ENCODE data around the gene CWC15. TPM values are rescaled to one million over a fixed set of nuclear protein-coding genes. Genes with fewer than 3 reads are reported as not detected.
"Not testable (repeated sequence)": the region's sequence is repeated elsewhere in the genome, so short reads cannot be mapped to it uniquely, and the experiment has no call there.

Gene CWC15
- 10 to 100 TPM; 56.4 to 91.0 (median 64.1) TPM for total RNA-seq
- 87.1 TPM for total RNA-seq (2013)
- total RNA-seq = 49.2 to 105 (median 61.8) reads per million in 29 experiments

- Mint-ChIP-seq H3K27me3 (no peaks in the 10 kb centered on the region), H3K4me1 (peaks cover 33 to 40% (median 37%) of the 10 kb centered on the region in 3 donors), H3K27ac (peak within 1 kb of the TSS; percentile 93 to 96), H3K4me3 (peak within 1 kb of the TSS; percentile 94 to 99 (median 97)), H3K9me3 (no peaks in the 10 kb centered on the region), H3K36me3 (peaks cover 28% of the 10 kb centered on the region)
- DNase-seq = peak; percentile 89 to 96 (median 94)
- H3K4me3 ChIP-seq (ENCODE audit: control insufficient read depth in 1 of 2, extremely low read depth in 1 of 2, low read length in 1 of 2) = peak within 1 kb of the TSS; percentile 88 to 95
- no peaks in the 10 kb centered on the region for H3K27me3 ChIP-seq (replicated peaks in 1 of 2; ENCODE audit: control insufficient read depth in 2 of 2, extremely low read depth in 1 of 2, insufficient read depth in 2 of 2, low read length in 1 of 2)
- CTCF ChIA-PET = interaction anchor here (0.6 to 1.8 kb wide), 12 partner anchors 11 to 1491 kb away, joined by 3 to 14 read pairs (median 3); partner anchors contain the start of genes ENDOD1 (in 1 of the 2), MAML2 (in 1 of the 2), SESN3 (in 1 of the 2) and SRSF8 (in 1 of the 2)
- peak within 1 kb of the TSS; percentile 71 for H3K27ac ChIP-seq (ENCODE audit: low read length)
- POLR2A ChIA-PET = interaction anchor here (0.5 to 1.5 kb wide), 8 partner anchors 94 to 1778 kb away, joined by 3 to 6 read pairs (median 4); partner anchors contain the start of genes SESN3 (in 1 of the 2) and SRSF8 (in 1 of the 2)
- WGBS (ENCODE audit: insufficient coverage) = under 1% methylated on average over 45 of the region's 66 CpGs
- no peaks in the 10 kb centered on the region for H3K9me3 ChIP-seq
- peaks cover 3 to 8% of the 10 kb centered on the region in 2 experiments for H3K4me1 ChIP-seq (ENCODE audit: control insufficient read depth in 1 of 2, extremely low read depth in 1 of 2, insufficient read depth in 2 of 2, low read length in 2 of 2)
- H3K36me3 ChIP-seq (ENCODE audit: control insufficient read depth in 2 of 2, extremely low read depth in 1 of 2, insufficient read depth in 1 of 2, low read length in 1 of 2) = peaks cover 5 to 34% of the 10 kb centered on the region in 2 donors
- ATAC-seq (replicated peaks in 1 of 4) = peak; percentile 99 to 100 (median 99)
Observed at GRCh38 chr11:94973099-94973968, at the start of gene CWC15, which contains the start of gene KDM4D. Gene CWC15 (minus strand): TSS chr11:94973556. CDS start chr11:94972185, 1,371 bp downstream. Gene KDM4D (plus strand): TSS chr11:94973709. CDS start chr11:94997373, 23,664 bp downstream.

GRCh38 chr11:95021468-95021867 is 48.1 kb upstream of the CWC15 start:
- H3K4me3 ChIP-seq (ENCODE audit: control insufficient read depth in 1 of 2, extremely low read depth in 1 of 2, low read length in 1 of 2); CTCF ChIA-PET; H3K4me1 Mint-ChIP-seq; H3K36me3 ChIP-seq (ENCODE audit: control insufficient read depth in 2 of 2, extremely low read depth in 1 of 2, insufficient read depth in 1 of 2, low read length in 1 of 2); H3K27ac ChIP-seq (ENCODE audit: low read length); POLR2A ChIA-PET; H3K9me3 ChIP-seq; H3K9me3 Mint-ChIP-seq; H3K27ac Mint-ChIP-seq; H3K4me1 ChIP-seq (ENCODE audit: control insufficient read depth in 1 of 2, extremely low read depth in 1 of 2, insufficient read depth in 2 of 2, low read length in 2 of 2); H3K27me3 Mint-ChIP-seq; DNase-seq; H3K27me3 ChIP-seq (replicated peaks in 1 of 2; ENCODE audit: control insufficient read depth in 2 of 2, extremely low read depth in 1 of 2, insufficient read depth in 2 of 2, low read length in 1 of 2); H3K36me3 Mint-ChIP-seq; ATAC-seq (replicated peaks in 1 of 4); H3K4me3 Mint-ChIP-seq: not testable (repeated sequence)
- 92% methylated on average over 5 of the region's 5 CpGs for WGBS (ENCODE audit: insufficient coverage)

- Histone ChIP-seq H3K4me1 (ENCODE audit: control insufficient read depth in 1 of 2, extremely low read depth in 1 of 2, insufficient read depth in 2 of 2, low read length in 2 of 2) (no peaks in the 10 kb centered on the region), H3K36me3 (ENCODE audit: control insufficient read depth in 2 of 2, extremely low read depth in 1 of 2, insufficient read depth in 1 of 2, low read length in 1 of 2) (no peaks in the 10 kb centered on the region), H3K27ac (ENCODE audit: low read length) (no peak overlapping the region), H3K9me3 (no peaks in the 10 kb centered on the region), H3K4me3 (ENCODE audit: control insufficient read depth in 1 of 2, extremely low read depth in 1 of 2, low read length in 1 of 2) (no peak overlapping the region), H3K27me3 (replicated peaks in 1 of 2; ENCODE audit: control insufficient read depth in 2 of 2, extremely low read depth in 1 of 2, insufficient read depth in 2 of 2, low read length in 1 of 2) (peaks cover 0 to 15% of the 10 kb centered on the region in 2 experiments)
- no peak for ATAC-seq (replicated peaks in 1 of 4)
- POLR2A ChIA-PET = no interaction called here
- no peak for DNase-seq
- CTCF ChIA-PET = interaction anchor here in 1 of 2 donors (0.7 kb wide), 1 partner anchor 20 kb away, joined by 5 read pairs; no protein-coding TSS in a partner anchor
- Mint-ChIP-seq H3K36me3 (no peaks in the 10 kb centered on the region), H3K4me3 (no peak overlapping the region), H3K4me1 (no peaks in the 10 kb centered on the region), H3K9me3 (no peaks in the 10 kb centered on the region), H3K27ac (no peak overlapping the region), H3K27me3 (peaks cover 12 to 24% of the 10 kb centered on the region in 2 donors)
- no CpG with 5 or more reads among the region's 2 CpGs for WGBS (ENCODE audit: insufficient coverage)
Observed at GRCh38 chr11:95016139-95016538, 42.8 kb upstream of the CWC15 start.

DNA sequence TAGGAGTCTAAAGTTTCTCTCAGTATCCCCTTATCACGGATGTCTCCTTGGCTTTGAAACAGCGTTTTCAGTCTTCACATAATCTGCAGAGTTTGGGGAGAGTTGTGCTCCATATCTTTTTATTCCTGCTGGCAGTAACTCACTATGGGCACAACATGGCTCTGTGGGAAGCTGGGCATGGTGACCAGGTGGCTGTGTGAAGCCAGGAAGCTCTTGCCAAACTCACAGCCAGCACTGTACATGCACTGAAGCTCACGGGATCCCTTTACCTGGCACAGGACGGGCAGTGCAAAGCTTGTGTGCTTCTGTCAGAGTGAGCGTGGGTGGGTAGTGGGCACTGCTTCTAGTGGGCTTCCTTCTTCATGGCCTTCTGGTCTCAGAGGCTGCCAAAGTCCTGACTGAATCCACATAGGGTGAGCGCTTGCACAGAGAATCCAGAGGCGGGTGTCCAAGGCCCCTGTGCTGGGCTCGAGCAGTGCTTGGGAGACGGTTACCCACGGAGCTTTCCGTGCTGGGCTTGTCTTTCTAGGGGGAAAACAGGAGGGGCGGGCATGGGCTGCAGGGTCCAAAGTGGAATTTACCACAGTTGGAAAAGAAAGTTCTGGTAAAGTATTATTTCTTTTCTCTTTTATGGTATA is 40.9 kb upstream of the CWC15 start:
- Mint-ChIP-seq H3K27me3 (peaks cover 18 to 26% of the 10 kb centered on the region in 2 donors), H3K4me1 (no peaks in the 10 kb centered on the region), H3K4me3 (no peak overlapping the region), H3K36me3 (no peaks in the 10 kb centered on the region), H3K27ac (no peak overlapping the region), H3K9me3 (no peaks in the 10 kb centered on the region)
- 94% methylated on average over 5 of the region's 12 CpGs for WGBS (ENCODE audit: insufficient coverage)
- ATAC-seq (replicated peaks in 1 of 4) = no peak
- DNase-seq = no peak
- no peaks in the 10 kb centered on the region for H3K9me3 ChIP-seq
- POLR2A ChIA-PET = no interaction called here
- no peaks in the 10 kb centered on the region for H3K36me3 ChIP-seq (ENCODE audit: control insufficient read depth in 2 of 2, extremely low read depth in 1 of 2, insufficient read depth in 1 of 2, low read length in 1 of 2)
- H3K27me3 ChIP-seq (replicated peaks in 1 of 2; ENCODE audit: control insufficient read depth in 2 of 2, extremely low read depth in 1 of 2, insufficient read depth in 2 of 2, low read length in 1 of 2) = peaks cover 0 to 15% of the 10 kb centered on the region in 2 experiments
- no peak overlapping the region for H3K27ac ChIP-seq (ENCODE audit: low read length)
- no peak overlapping the region for H3K4me3 ChIP-seq (ENCODE audit: control insufficient read depth in 1 of 2, extremely low read depth in 1 of 2, low read length in 1 of 2)
- H3K4me1 ChIP-seq (ENCODE audit: control insufficient read depth in 1 of 2, extremely low read depth in 1 of 2, insufficient read depth in 2 of 2, low read length in 2 of 2) = no peaks in the 10 kb centered on the region
- CTCF ChIA-PET = no interaction called here

DNA sequence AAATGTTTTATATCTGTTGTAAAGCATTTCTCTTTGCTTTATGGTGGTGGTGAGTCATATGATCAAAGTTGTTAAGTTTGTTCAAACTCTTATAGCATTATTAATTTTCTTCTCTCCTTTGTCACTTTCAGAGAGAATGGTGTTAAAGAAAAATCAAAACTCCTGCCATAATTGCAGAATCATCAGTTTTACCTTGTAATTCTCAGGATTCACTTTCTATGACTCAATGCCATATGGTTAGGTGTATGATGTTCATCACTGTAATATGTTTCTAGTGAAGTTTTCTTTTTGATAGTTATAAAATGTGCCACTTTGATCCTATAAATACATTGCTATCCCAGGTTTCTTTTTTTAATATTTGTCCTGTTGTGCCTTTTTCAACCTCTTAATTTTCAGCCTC is 38.0 kb upstream of the CWC15 start:
- ChIA-PET CTCF (no interaction called here), POLR2A (no interaction called here)
- H3K4me3 ChIP-seq (ENCODE audit: control insufficient read depth in 1 of 2, extremely low read depth in 1 of 2, low read length in 1 of 2) = no peak overlapping the region
- no peaks in the 10 kb centered on the region for H3K4me1 Mint-ChIP-seq
- no peaks in the 10 kb centered on the region for H3K9me3 Mint-ChIP-seq
- no peaks in the 10 kb centered on the region for H3K4me1 ChIP-seq (ENCODE audit: control insufficient read depth in 1 of 2, extremely low read depth in 1 of 2, insufficient read depth in 2 of 2, low read length in 2 of 2)
- no peak overlapping the region for H3K27ac Mint-ChIP-seq
- DNase-seq (no peak), ATAC-seq (replicated peaks in 1 of 4) (no peak)
- peaks cover 26 to 32% of the 10 kb centered on the region in 2 donors for H3K27me3 Mint-ChIP-seq
- H3K36me3 Mint-ChIP-seq = no peaks in the 10 kb centered on the region
- H3K4me3 Mint-ChIP-seq = no peak overlapping the region
- H3K27ac ChIP-seq (ENCODE audit: low read length) = no peak overlapping the region
- no peaks in the 10 kb centered on the region for H3K9me3 ChIP-seq
- H3K27me3 ChIP-seq (replicated peaks in 1 of 2; ENCODE audit: control insufficient read depth in 2 of 2, extremely low read depth in 1 of 2, insufficient read depth in 2 of 2, low read length in 1 of 2) = peaks cover 0 to 15% of the 10 kb centered on the region in 2 experiments
- H3K36me3 ChIP-seq (ENCODE audit: control insufficient read depth in 2 of 2, extremely low read depth in 1 of 2, insufficient read depth in 1 of 2, low read length in 1 of 2) = no peaks in the 10 kb centered on the region

GRCh38 chr11:95005642-95006041 is 32.3 kb upstream of the CWC15 start:
- no peak for DNase-seq
- no CpG with 5 or more reads among the region's 1 CpG for WGBS (ENCODE audit: insufficient coverage)
- H3K4me1 Mint-ChIP-seq = no peaks in the 10 kb centered on the region
- no peaks in the 10 kb centered on the region for H3K36me3 Mint-ChIP-seq
- no peak overlapping the region for H3K4me3 Mint-ChIP-seq
- Histone ChIP-seq H3K4me3 (ENCODE audit: control insufficient read depth in 1 of 2, extremely low read depth in 1 of 2, low read length in 1 of 2) (no peak overlapping the region), H3K4me1 (ENCODE audit: control insufficient read depth in 1 of 2, extremely low read depth in 1 of 2, insufficient read depth in 2 of 2, low read length in 2 of 2) (no peaks in the 10 kb centered on the region), H3K27me3 (replicated peaks in 1 of 2; ENCODE audit: control insufficient read depth in 2 of 2, extremely low read depth in 1 of 2, insufficient read depth in 2 of 2, low read length in 1 of 2) (no peaks in the 10 kb centered on the region), H3K36me3 (ENCODE audit: control insufficient read depth in 2 of 2, extremely low read depth in 1 of 2, insufficient read depth in 1 of 2, low read length in 1 of 2) (no peaks in the 10 kb centered on the region), H3K27ac (ENCODE audit: low read length) (no peak overlapping the region), H3K9me3 (no peaks in the 10 kb centered on the region)
- peaks cover 20 to 24% of the 10 kb centered on the region in 2 donors for H3K27me3 Mint-ChIP-seq
- no peak for ATAC-seq (replicated peaks in 1 of 4)
- CTCF ChIA-PET = no interaction called here
- no peaks in the 10 kb centered on the region for H3K9me3 Mint-ChIP-seq
- POLR2A ChIA-PET = no interaction called here
- no peak overlapping the region for H3K27ac Mint-ChIP-seq
